Posterior vena cava (tissue), 2 donors: ENCODE data around the gene PRKCZ. TPM values are rescaled to one million over a fixed set of nuclear protein-coding genes. Genes with fewer than 3 reads are reported as not detected.
"Not testable (repeated sequence)": the region's sequence is repeated elsewhere in the genome, so short reads cannot be mapped to it uniquely, and the experiment has no call there.

Experiments used
- DNase-seq: peaks from one replicate; pipeline ENCODE4 v3.0.0-alpha.2; 2020; ENCODE audit warnings: low spot score
- intact Hi-C, 2 donors: fragments of 100-400 bp; cut with DNase I; formaldehyde crosslinking; loops; one replicate each; pipeline versions ENCODE4 v1.14.1 to v1.14.2; 2022 to 2023
- total RNA-seq, 2 donors: library from RNA; stranded (reverse); fragmentation: NEBNext Ultra II Directional; extraction: Animal tissue kit (Norgen Biotek cat#: 25700); gene quantifications; one replicate each; pipeline ENCODE4 v1.2.1, GENCODE V29; 2021
- donor health status: DM: yes; HTN: yes; CAD: no.
- donor health status: DM: yes; HTN: yes; CAD: no.

PRKCZ gene
- total RNA-seq, 2 donors from 2014 or later = 3.0 to 3.6 TPM

DNA sequence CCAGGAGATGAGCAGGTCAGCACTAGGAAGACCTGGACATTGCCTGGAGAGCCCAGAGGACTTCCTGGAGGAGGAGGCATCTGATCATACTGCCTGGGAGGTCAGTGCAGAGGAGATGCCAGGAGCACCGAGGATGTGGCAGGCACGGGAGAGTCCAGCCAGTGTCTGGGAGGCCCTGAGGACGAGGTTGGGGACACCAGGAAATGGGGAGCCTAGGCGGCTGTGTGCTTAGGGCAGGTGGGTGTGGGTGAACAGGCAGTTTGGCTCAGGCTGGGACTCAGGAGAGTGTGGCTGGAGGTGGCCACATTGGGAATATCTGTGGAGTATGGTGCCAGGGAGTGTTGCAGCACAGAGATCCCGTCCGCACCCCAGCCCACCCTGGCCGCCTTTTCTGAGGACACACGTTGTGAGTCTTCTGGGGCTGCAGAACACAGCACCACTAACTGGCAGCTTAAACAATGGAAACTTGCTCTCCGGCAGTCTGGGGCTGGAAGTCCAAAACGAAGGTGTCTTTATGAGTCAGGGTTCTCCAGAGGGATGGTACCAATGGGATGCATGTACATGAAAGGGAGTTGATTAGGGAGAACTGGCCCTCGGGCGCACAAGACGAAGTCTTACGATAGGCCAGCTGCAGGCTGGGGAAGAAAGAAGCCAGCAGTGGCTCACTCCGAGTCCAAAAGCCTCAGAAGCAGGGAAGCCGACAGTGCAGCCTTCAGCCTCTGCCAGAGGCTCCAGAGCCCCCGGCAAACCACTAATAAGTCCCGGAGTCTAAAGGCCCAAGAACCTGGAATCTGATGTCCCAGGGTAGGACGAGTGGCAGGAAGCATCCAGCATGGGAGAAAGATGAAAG, 86.4 kb downstream of the PRKCZ start:
- intact Hi-C loops = no loop called here
- peak; percentile 51 for DNase-seq

DNA sequence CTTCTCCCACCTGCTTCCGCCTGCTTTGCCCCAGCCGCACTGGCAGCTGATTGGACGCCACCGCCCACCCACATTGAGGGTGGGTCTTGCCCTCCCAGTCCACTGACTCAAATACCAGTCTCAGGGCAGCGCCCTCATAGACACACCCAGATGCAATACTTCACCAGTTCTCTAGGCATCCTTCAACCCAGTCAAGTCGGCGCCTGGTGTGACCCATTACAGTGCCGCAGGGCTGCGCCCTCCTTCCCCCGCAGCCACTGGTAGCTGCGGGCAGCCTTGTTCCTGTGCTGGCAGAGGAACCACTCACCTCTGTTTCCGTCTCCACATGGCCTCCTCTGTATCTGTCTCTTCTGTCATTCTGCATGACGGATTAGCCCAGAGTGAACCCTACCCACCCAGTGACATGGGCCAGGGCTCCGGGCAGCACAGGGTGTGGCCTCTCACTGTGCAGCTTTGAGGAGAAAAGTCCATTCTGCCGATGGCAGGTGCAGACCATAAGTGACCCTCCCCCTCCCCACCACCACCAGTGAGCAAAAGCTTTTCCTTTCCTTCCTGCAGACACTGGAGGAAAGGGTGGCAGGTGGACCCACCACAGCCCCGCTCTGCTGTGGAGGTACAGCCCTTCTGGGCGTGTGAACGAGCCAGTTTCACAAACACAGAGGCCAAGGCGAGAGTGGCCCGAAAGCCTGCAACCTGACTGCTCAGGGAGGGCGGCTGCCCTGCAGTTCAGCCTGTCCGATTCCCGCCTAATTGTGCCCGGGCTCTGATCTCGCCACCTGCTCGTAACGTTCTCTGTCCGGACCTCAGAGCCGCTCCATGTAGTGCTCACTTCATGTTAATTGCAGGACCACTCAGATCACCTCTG, 87.3 kb downstream of the PRKCZ start:
- intact Hi-C loops = no loop called here
- DNase-seq = peak; percentile 68

DNA sequence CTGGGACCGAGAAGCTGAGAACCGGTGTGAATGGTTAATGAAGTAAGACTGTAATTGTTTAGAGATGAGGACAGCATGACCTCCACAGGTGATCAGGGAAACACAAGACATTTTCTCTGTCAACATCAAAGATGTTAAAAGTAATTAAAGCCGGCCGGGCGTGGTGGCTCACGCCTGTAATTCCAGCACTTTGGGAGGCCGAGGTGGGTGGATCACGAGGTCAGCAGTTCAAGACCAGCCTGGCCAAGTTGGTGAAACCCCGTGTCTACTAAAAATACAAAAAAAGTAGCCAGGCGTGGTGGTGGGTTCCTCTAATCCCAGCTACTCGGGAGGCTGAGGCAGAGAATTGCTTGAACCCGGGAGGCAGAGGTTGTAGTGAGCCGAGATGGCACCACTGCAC, 88.9 kb downstream of the PRKCZ start:
- DNase-seq = peak; percentile 22
- intact Hi-C loops = not testable (repeated sequence)

DNA sequence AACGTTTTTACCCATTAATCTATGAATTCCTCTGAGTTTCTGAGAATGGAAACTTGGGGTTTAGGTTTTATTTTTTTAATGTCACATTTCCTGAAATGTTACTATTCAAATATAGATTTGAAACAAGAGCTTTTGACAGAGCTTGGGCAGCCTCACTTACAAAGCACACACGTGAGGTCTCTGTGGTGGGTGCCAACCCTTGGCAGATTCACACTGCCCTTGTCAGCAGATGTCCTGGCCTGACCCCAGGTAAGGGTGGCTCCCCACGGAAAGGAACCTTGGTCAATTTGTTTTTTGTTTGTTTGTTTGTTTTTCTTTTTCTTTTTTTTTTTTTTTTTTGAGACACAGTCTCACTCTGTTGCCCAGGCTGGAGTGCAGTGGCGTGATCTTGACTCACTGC, 90.8 kb downstream of the PRKCZ start:
- peak; percentile 14 for DNase-seq
- intact Hi-C loops = loop anchor here in 1 of 2 donors (1.0 kb wide), 1 partner anchor 33 kb away; no protein-coding TSS in a partner anchor

DNA sequence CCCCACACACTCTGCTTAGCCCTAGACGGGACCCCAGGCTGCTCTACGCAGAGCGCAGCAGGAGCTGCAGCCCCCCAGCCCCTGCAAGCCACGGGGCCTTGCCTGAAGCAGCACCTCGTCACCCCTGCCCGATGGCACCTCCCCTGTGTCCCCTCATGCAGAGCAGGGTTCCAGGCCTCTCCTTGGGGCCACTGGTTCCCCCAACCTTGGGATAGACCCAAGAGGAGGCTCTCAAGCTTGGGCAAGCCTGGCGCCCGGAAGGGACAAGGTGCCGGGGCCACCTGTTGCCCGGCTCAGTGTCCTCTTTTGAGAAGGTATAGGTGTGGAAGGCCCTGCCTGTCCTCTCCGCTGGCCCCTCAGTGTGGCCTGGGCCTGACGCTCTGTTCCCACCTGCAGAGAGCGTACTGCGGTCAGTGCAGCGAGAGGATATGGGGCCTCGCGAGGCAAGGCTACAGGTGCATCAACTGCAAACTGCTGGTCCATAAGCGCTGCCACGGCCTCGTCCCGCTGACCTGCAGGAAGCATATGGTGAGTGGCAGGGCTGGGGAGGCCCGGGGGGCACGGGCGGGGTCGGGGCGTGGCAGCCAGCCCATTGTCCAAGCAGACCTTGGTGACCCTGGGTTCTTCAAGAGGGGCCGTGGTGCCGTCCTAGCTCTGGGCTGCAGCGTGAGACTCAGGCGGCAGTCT, 93.7 kb downstream of the PRKCZ start:
- intact Hi-C loops = no loop called here
- peak; percentile 76 for DNase-seq

DNA sequence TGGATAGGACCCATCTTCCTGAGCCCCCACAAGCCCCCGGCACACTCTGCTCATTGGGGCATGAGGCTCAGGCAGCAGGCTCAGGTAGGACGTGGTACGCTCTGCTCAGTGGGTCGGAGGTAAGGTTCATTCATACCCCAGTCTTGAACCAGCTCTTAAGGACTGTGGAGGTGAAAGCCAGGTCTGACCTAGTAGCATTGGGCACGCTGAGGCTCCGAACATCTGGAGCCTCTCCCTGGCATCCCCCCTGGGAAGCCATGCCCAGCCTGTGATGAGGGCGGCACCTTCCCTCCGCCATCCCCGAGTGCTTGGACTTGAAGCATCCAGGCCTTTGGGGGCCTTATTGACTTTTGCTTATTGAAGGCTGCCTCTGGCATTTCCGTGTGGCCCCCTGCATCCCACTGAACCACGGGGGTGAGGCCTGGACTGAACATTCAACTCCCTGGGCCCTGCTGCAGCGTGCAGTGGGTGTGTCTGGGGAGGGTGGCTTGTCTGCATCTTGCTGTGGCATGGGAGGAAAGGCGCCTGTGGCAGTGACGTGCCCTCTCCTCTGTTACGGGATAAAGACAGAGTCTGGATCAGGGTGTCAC, 94.4 kb downstream of the PRKCZ start:
- intact Hi-C loops = no loop called here
- no peak for DNase-seq

DNA sequence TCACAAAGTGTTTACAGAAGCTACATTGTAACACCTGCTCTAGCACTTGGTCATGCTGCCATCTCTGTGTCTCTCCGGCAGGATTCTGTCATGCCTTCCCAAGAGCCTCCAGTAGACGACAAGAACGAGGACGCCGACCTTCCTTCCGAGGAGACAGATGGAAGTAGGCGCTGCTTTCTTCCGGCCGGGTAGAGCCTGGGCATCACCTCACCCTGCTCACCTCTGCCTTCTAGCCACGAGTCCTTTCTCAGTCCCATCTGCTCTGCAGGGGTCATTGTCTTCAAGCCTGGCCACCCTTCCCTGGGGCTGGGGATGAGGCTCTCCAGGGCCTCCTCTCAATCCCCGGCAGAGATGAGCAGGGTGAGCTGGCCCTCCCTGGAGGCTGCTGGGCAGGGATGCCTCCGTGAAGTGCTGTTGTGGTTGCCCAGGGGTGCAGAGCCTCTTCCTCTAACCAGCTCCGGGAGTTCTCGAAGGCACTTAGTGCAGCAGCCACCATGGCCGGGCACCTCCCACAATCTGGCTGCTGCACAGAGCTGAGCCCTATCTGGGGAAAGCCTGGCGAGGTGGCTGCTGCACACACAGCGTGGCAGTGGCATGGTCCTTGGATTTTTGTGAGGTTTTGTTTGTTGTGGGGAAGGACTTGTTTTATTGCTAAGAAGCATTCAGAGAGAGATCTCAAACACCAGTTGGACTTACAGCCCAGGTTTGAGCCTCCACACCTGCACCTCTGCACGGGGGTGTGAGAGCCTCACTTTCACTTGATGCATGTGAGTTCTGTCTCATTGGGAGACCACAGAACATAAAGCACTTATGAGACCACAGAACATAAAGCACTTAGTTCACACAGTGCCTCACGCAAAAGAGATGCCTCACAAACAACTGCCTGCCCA, 96.0 kb downstream of the PRKCZ start:
- intact Hi-C loops = no loop called here
- DNase-seq = no peak

DNA sequence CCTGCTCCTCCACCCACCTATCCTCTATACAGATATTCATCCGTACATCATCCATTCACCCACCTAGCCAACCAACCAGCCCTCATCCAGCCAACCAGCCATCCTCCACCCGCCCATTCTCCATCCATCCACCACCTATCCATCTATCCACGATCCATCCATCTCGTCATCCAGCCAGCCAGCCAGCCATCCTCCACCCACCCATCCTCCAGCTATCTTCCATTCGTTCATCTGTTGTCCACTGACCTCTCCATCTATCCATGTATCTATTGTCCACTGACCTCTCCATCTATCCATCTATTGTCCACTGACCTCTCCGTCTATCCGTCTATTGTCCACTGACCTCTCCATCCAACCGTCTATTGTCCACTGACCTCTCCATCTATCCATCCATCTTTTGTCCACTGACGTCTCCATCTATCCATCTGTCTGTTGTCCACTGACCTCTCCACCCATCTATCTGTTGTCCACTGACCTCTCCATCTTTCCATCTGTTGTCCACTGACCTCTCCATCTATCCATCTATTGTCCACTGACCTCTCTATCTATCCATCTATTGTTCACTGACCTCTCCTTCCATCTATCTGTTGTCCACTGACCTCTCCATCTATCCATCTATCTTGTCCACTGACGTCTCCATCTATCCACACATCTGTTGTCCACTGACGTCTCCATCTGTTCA, 96.8 kb downstream of the PRKCZ start:
- intact Hi-C loops = no loop called here
- no peak for DNase-seq

DNA sequence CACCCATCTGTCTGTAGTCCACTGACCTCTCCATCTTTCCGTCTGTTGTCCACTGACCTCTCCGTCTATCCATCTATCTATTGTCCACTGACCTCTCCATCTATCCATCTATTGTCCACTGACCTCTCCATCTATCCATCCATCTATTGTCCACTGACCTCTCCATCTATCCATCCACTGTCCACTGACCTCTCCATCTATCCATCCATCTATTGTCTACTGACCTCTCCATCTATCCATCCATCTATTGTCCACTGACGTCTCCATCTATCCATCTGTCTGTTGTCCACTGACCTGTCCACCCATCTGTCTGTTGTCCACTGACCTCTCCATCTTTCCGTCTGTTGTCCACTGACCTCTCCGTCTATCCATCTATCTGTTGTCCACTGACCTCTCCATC, 97.7 kb downstream of the PRKCZ start:
- DNase-seq, intact Hi-C loops: not testable (repeated sequence)

DNA sequence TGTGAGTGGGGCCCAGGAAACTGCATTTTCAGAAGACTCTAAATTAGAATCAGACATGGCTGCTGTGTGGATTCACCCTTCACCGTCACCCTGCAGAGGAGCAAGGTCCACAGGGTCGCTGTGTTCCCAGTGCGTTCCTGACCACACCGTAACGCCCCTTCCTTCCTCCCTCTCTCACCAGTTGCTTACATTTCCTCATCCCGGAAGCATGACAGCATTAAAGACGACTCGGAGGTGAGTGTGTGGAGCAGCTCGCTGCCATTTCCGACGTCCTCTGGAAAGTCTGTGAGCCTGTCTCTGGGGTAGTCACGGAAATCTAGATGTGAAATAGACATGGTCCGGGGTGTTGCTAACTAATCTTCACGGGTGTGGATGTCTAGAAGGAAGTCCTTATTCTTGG, 98.5 kb downstream of the PRKCZ start:
- intact Hi-C loops = no loop called here
- no peak for DNase-seq

DNA sequence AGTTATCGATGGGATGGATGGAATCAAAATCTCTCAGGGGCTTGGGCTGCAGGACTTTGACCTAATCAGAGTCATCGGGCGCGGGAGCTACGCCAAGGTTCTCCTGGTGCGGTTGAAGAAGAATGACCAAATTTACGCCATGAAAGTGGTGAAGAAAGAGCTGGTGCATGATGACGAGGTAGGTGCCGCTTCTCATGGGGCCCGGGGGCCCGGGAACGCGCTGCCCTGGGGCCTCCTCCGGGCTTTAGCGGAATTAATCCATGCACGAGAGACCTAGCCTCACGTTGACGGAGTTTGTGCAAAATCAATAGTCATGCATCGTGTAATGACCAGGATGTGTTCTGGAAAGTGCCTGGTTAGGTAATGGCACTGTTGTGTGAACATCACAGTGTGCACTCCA, 100.6 kb downstream of the PRKCZ start:
- no peak for DNase-seq
- intact Hi-C loops = no loop called here

DNA sequence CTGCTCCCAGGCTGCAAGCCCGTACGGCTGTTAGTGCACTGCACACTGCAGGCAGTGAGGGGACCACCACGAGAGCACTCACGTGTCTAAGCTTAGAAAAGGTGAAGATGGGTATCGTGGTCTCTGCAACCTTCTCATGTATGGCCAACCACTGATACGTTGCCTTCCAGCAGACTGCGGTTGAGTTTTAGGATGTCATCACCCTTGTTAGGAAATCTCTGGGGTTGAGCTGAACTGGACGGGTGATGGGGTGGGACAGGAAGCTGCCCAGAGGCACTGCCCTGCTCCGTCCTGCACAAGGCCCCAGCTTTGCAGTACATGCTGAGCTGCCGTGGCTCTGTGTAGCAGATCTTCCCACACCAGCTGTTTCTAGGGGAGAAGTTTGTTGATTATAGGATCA, 101.0 kb downstream of the PRKCZ start:
- intact Hi-C loops = no loop called here

DNA sequence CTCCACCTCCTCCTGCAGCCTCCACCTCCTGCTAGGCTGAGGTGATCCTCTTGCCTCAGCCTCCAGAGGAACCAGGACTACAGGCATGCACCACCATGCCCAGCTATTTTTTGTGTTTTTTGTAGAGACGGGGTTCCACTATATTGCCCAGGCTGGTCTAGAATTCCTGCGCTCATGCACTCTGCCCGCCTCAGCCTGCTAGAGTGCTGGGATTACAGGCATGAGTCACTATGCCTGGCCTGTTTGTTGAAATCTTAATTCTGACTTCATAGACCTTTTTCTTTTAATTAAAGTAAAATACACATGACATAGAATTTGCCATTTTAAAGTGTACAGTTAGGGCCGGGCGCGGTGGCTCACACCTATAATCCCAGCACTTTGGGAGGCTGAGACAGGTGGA, 101.7 kb downstream of the PRKCZ start:
- intact Hi-C loops = no loop called here
- DNase-seq = no peak

More for the DNA sequence above, 101.0 kb downstream of the PRKCZ start:
- DNase-seq = no peak

DNA sequence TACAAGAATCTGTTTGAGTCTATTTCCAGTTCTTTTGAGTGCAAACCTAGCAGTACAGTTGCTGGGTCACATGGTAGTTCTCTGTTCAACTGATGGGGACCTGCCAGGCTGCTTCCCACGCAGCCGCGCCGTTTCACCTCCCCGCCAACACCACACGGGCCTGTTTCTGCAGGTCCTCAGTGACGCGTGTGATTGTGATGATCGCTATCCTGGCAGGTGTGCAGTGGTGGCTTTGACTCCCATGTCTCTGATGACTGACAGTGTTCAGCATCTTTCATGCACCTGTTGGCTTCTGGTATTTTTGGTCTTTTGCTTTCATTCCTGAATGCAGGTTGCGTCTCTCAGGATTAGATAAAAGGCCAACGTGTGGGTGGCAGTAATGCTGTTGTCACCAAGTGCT, 102.7 kb downstream of the PRKCZ start:
- intact Hi-C loops = no loop called here
- DNase-seq = no peak

DNA sequence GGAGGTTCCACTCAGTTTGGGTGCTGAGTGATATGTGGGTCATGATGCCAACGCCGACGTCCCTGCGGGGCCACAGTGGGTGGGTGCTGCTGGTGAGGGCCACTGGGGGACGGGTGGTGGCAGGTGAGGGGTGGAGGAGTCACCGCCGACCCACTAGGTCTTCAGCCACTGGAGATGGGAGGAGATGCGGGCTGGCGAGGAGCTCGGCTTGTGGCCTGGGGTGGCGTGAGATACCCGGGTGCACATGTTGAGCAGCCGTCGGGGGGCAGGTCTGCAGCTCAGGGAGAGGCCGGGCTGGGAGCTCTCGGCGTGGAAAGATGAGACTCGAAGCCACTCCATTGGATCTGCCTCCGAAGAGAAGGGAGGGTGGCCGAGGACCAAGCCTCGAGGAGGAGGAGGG, 103.8 kb downstream of the PRKCZ start:
- no peak for DNase-seq
- intact Hi-C loops = no loop called here

DNA sequence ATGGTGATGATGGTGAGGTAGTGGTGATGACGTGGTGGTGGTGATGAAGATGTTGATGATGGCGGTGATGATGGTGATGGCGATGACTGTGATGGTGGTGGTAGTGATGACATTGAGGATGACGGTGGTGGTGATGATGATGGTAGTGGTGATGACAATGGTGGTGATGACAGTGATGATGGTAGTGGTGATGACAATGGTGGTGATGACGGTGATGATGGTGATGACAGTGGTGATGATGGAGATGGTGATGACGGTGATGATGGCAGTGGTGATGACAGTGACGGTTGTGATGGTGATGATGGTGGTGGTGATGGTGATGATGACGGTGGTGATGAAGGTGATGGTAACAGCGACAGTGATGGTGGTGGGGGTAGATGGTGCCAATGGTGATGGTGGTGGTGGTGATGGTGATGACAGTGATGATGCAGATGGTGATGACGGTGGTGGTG, 105.0 kb downstream of the PRKCZ start:
- intact Hi-C loops = no loop called here
- DNase-seq = no peak

DNA sequence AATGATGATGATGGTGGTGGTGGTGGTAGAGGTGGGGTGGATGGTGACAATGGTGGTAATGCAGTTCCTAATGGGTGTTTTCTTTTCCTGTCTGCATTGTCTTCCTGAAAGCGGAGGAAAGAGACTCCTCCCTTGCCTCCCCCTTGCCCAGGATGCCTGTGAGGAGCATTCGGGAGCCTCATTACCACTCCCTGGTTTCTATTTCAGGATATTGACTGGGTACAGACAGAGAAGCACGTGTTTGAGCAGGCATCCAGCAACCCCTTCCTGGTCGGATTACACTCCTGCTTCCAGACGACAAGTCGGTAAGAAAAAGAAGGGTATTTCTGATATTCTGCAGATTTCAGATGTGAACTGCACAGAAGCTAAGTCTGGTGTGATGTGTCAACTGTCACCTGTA, 105.6 kb downstream of the PRKCZ start:
- no peak for DNase-seq
- intact Hi-C loops = no loop called here

DNA sequence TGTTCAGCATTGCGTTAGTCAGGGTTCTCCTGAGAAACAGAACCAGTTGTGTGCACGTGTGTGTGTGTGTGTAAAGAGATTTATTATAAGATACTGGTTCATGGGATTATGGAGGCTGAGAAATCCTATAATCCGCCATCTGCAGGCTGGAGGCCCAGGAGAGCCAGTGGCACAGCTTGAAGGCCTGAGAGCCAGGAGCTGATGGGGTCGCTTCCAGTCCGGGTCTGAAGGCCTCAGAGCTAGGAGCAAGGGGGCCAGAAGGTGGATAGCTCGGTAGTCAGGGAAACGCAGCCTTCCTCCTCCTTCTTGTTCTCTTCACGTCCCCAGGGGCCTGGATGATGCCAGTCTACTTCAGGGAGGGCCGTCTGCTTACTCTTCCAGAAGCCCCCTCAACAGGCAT, 106.7 kb downstream of the PRKCZ start:
- intact Hi-C loops = no loop called here
- DNase-seq = no peak
